ENCODE measurements around the gene CUL2.
"Not testable (repeated sequence)": the region's sequence is repeated elsewhere in the genome, so short reads cannot be mapped to it uniquely, and the experiment has no call there.

CUL2 gene

DNA sequence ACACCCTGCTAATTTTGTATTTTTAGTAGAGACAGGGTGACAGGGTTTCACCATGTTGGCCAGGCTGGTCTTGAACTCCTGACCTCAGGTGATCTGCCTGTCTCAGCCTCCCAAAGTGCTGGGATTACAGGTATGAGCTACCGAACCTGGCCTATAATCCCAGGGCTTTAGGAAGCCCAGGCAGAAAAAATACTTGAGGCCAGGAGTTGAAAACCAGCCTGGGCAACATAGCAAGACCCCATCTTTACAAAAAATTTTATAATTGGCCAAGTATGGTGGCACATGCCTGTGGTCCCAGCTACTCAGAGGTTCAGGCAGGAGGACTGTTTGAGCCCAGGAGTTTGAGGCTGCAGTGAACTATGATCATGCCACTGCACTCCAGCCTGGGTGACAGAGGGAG, 99.0 kb downstream of the CUL2 start:
- not testable (repeated sequence) for H3K27me3 ChIP-seq (ENCODE audit: control insufficient read depth, insufficient read depth, low read length); H3K9ac ChIP-seq (ENCODE audit: low read length); H3K4me3 ChIP-seq (ENCODE audit: low read length); H3K9me3 ChIP-seq (ENCODE audit: control insufficient read depth, low read length); H3K4me1 ChIP-seq (ENCODE audit: control insufficient read depth, insufficient read depth, low read length); H3K36me3 ChIP-seq (ENCODE audit: control insufficient read depth, insufficient read depth, low read length)

- H3K36me3 ChIP-seq (ENCODE audit: control insufficient read depth, insufficient read depth, low read length) = no peaks in the 10 kb centered on the region
- no peak overlapping the region for H3K9ac ChIP-seq (ENCODE audit: low read length)
- H3K4me3 ChIP-seq (ENCODE audit: low read length) = no peak overlapping the region
- H3K27me3 ChIP-seq (ENCODE audit: control insufficient read depth, insufficient read depth, low read length) = no peaks in the 10 kb centered on the region
- H3K4me1 ChIP-seq (ENCODE audit: control insufficient read depth, insufficient read depth, low read length) = no peaks in the 10 kb centered on the region
- no peaks in the 10 kb centered on the region for H3K9me3 ChIP-seq (ENCODE audit: control insufficient read depth, low read length)
These were observed 101.6 kb downstream of the CUL2 start for GRCh38 chr10:34988397-34989067.

- no peaks in the 10 kb centered on the region for H3K36me3 ChIP-seq (ENCODE audit: control insufficient read depth, insufficient read depth, low read length)
- no peaks in the 10 kb centered on the region for H3K9me3 ChIP-seq (ENCODE audit: control insufficient read depth, low read length)
- H3K4me1 ChIP-seq (ENCODE audit: control insufficient read depth, insufficient read depth, low read length) = no peaks in the 10 kb centered on the region
These were observed 104.3 kb downstream of the CUL2 start for GRCh38 chr10:34985823-34986222.

DNA sequence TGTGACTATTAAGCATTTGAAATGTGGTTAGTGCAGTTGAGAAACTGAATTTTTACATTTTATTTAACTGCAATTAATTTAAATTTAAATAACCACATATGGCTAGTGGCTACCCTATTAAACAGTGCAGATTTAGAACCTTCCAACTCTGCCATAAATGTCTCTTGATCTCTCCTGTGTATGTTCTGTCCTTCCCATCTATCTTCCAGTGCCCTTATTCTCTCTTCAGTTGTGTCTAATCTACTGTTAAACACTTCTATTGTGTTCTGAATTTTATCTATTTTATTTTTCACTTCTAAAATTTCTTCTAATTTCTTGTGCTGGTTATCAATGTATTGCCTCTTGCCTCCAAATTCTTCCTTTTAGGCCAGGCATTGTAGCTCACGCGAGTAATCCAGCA, 105.0 kb downstream of the CUL2 start:
- Histone ChIP-seq H3K9me3 (ENCODE audit: control insufficient read depth, low read length) (no peaks in the 10 kb centered on the region), H3K27me3 (ENCODE audit: control insufficient read depth, insufficient read depth, low read length) (no peaks in the 10 kb centered on the region), H3K4me1 (ENCODE audit: control insufficient read depth, insufficient read depth, low read length) (no peaks in the 10 kb centered on the region), H3K9ac (ENCODE audit: low read length) (no peak overlapping the region), H3K36me3 (ENCODE audit: control insufficient read depth, insufficient read depth, low read length) (no peaks in the 10 kb centered on the region), H3K4me3 (ENCODE audit: low read length) (no peak overlapping the region)

More at GRCh38 chr10:34985823-34986222, 104.3 kb downstream of the CUL2 start:
- no peaks in the 10 kb centered on the region for H3K27me3 ChIP-seq (ENCODE audit: control insufficient read depth, insufficient read depth, low read length)
- no peak overlapping the region for H3K4me3 ChIP-seq (ENCODE audit: low read length)
- no peak overlapping the region for H3K9ac ChIP-seq (ENCODE audit: low read length)

- H3K9ac ChIP-seq (ENCODE audit: low read length) = no peak overlapping the region
- no peaks in the 10 kb centered on the region for H3K27me3 ChIP-seq (ENCODE audit: control insufficient read depth, insufficient read depth, low read length)
- H3K4me1 ChIP-seq (ENCODE audit: control insufficient read depth, insufficient read depth, low read length) = no peaks in the 10 kb centered on the region
- no peaks in the 10 kb centered on the region for H3K9me3 ChIP-seq (ENCODE audit: control insufficient read depth, low read length)
- H3K36me3 ChIP-seq (ENCODE audit: control insufficient read depth, insufficient read depth, low read length) = no peaks in the 10 kb centered on the region
- H3K4me3 ChIP-seq (ENCODE audit: low read length) = no peak overlapping the region
These were observed 108.3 kb downstream of the CUL2 start for GRCh38 chr10:34981844-34982243.

DNA sequence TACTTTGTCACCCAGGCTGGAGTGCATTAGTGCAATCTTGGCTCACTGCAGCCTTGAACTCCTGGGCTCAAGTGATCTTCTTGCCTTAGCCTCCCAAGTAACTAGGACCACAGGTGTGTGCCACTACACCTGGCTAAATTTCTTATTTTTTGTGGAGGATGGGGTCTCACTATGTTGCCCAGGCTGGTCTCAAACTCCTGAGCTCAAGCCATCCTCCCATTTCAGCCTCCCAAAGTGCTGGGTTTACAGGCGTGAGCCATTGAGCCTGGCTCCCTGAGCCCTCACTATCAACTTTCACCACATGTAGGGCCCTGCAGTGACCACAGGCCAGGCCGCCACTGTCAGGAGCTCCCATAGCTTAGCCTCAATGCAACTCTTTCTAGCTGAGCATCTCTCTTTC, 110.2 kb downstream of the CUL2 start:
- H3K9ac ChIP-seq (ENCODE audit: low read length) = no peak overlapping the region
- no peaks in the 10 kb centered on the region for H3K27me3 ChIP-seq (ENCODE audit: control insufficient read depth, insufficient read depth, low read length)
- H3K36me3 ChIP-seq (ENCODE audit: control insufficient read depth, insufficient read depth, low read length) = no peaks in the 10 kb centered on the region

DNA sequence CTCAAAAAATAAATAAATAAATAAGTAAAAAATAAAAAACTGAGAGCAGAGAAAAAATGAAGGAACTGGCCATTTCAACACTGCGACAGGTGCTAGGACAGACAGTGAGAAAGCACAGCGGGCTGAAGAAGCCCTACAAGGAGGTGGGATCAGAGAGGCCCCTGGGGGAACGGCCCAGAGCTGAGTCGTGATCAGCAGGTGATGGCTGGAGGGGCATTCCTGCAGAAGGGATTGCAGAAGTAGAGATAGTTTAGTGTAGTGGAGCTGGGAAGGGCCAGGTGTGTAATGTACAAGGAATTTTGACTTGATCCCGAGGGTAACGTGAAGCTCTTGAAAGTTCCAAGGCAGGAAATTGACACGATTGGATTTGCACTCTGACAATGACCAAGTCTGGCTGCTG, 112.1 kb downstream of the CUL2 start:
- no peaks in the 10 kb centered on the region for H3K36me3 ChIP-seq (ENCODE audit: control insufficient read depth, insufficient read depth, low read length)
- no peak overlapping the region for H3K9ac ChIP-seq (ENCODE audit: low read length)
- no peak overlapping the region for H3K4me3 ChIP-seq (ENCODE audit: low read length)
- no peaks in the 10 kb centered on the region for H3K27me3 ChIP-seq (ENCODE audit: control insufficient read depth, insufficient read depth, low read length)
- no peaks in the 10 kb centered on the region for H3K9me3 ChIP-seq (ENCODE audit: control insufficient read depth, low read length)
- H3K4me1 ChIP-seq (ENCODE audit: control insufficient read depth, insufficient read depth, low read length) = no peaks in the 10 kb centered on the region

More for the DNA sequence above, 110.2 kb downstream of the CUL2 start:
- no peaks in the 10 kb centered on the region for H3K4me1 ChIP-seq (ENCODE audit: control insufficient read depth, insufficient read depth, low read length)
- no peaks in the 10 kb centered on the region for H3K9me3 ChIP-seq (ENCODE audit: control insufficient read depth, low read length)
- no peak overlapping the region for H3K4me3 ChIP-seq (ENCODE audit: low read length)

GRCh38 chr10:34976380-34976910, 113.7 kb downstream of the CUL2 start:
- H3K9ac ChIP-seq (ENCODE audit: low read length); H3K36me3 ChIP-seq (ENCODE audit: control insufficient read depth, insufficient read depth, low read length); H3K27me3 ChIP-seq (ENCODE audit: control insufficient read depth, insufficient read depth, low read length); H3K9me3 ChIP-seq (ENCODE audit: control insufficient read depth, low read length); H3K4me3 ChIP-seq (ENCODE audit: low read length); H3K4me1 ChIP-seq (ENCODE audit: control insufficient read depth, insufficient read depth, low read length): not testable (repeated sequence)

- H3K9me3 ChIP-seq (ENCODE audit: control insufficient read depth, low read length); H3K27me3 ChIP-seq (ENCODE audit: control insufficient read depth, insufficient read depth, low read length); H3K9ac ChIP-seq (ENCODE audit: low read length); H3K4me3 ChIP-seq (ENCODE audit: low read length); H3K36me3 ChIP-seq (ENCODE audit: control insufficient read depth, insufficient read depth, low read length); H3K4me1 ChIP-seq (ENCODE audit: control insufficient read depth, insufficient read depth, low read length): not testable (repeated sequence)
These were observed 115.6 kb downstream of the CUL2 start for GRCh38 chr10:34974364-34975065.

- not testable (repeated sequence) for H3K4me1 ChIP-seq (ENCODE audit: control insufficient read depth, insufficient read depth, low read length); H3K9me3 ChIP-seq (ENCODE audit: control insufficient read depth, low read length); H3K36me3 ChIP-seq (ENCODE audit: control insufficient read depth, insufficient read depth, low read length); H3K4me3 ChIP-seq (ENCODE audit: low read length); H3K27me3 ChIP-seq (ENCODE audit: control insufficient read depth, insufficient read depth, low read length); H3K9ac ChIP-seq (ENCODE audit: low read length)
These were observed 116.4 kb downstream of the CUL2 start for GRCh38 chr10:34973757-34974156.

GRCh38 chr10:34973121-34973520, 117.0 kb downstream of the CUL2 start:
- H3K9me3 ChIP-seq (ENCODE audit: control insufficient read depth, low read length); H3K27me3 ChIP-seq (ENCODE audit: control insufficient read depth, insufficient read depth, low read length); H3K4me1 ChIP-seq (ENCODE audit: control insufficient read depth, insufficient read depth, low read length); H3K4me3 ChIP-seq (ENCODE audit: low read length); H3K36me3 ChIP-seq (ENCODE audit: control insufficient read depth, insufficient read depth, low read length); H3K9ac ChIP-seq (ENCODE audit: low read length): not testable (repeated sequence)

GRCh38 chr10:34972591-34972990, 117.5 kb downstream of the CUL2 start:
- H3K9me3 ChIP-seq (ENCODE audit: control insufficient read depth, low read length); H3K4me3 ChIP-seq (ENCODE audit: low read length); H3K4me1 ChIP-seq (ENCODE audit: control insufficient read depth, insufficient read depth, low read length); H3K36me3 ChIP-seq (ENCODE audit: control insufficient read depth, insufficient read depth, low read length); H3K9ac ChIP-seq (ENCODE audit: low read length); H3K27me3 ChIP-seq (ENCODE audit: control insufficient read depth, insufficient read depth, low read length): not testable (repeated sequence)
